ENCODE measurements around the gene TAPT1.

- no peak for TF ChIP-seq FOS (IDR thresholded peaks at IDR 0.05; ENCODE audit: extremely low read depth, insufficient read length)
- no peak for TF ChIP-seq NR2C2 (CRISPR knock-in tag; IDR thresholded peaks at IDR 0.05)
- no peak for TF ChIP-seq NR2C2 (tag; IDR thresholded peaks at IDR 0.05)
- TF ChIP-seq EZH2 (IDR thresholded peaks at IDR 0.05; ENCODE audit: borderline replicate concordance, low read depth, low read length): no peak
- no peak for TF ChIP-seq FOXM1 (IDR thresholded peaks at IDR 0.05; ENCODE audit: low read depth)
- no peak for TF ChIP-seq FOXM1 (CRISPR knock-in tag; IDR thresholded peaks at IDR 0.05; ENCODE audit: low read depth)
- no peak for TF ChIP-seq ZNF239 (CRISPR knock-in tag; IDR thresholded peaks at IDR 0.05)
- TF ChIP-seq GATA2 (CRISPR knock-in tag; IDR thresholded peaks at IDR 0.05): no peak
- TF ChIP-seq, protein P1, sequence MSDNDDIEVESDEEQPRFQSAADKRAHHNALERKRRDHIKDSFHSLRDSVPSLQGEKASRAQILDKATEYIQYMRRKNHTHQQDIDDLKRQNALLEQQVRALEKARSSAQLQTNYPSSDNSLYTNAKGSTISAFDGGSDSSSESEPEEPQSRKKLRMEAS (CRISPR knock-in tag; IDR thresholded peaks at IDR 0.05): no peak
- no peak for TF ChIP-seq CREM (IDR thresholded peaks at IDR 0.05; ENCODE audit: low read depth)
- TF ChIP-seq REST (IDR thresholded peaks at IDR 0.05; ENCODE audit: borderline replicate concordance): no peak
- no peak for TF ChIP-seq REST (CRISPR knock-in tag; IDR thresholded peaks at IDR 0.05; ENCODE audit: low read depth)
- no peak for TF ChIP-seq ZNF695 (CRISPR knock-in tag; IDR thresholded peaks at IDR 0.05)
- TF ChIP-seq MLX (CRISPR knock-in tag; conservative IDR thresholded peaks at IDR 0.05): no peak
- TF ChIP-seq ERF (CRISPR knock-in tag; IDR thresholded peaks at IDR 0.05): no peak
- TF ChIP-seq ZNF217 (CRISPR knock-in tag; IDR thresholded peaks at IDR 0.05): no peak
Observed at GRCh38 chr4:16157609-16158503, 68.4 kb downstream of the TAPT1 start.

Measured in K562 (cell line).